B cell (primary cell): Measurements from ENCODE around the gene CTIF. TPM values are rescaled to one million over a fixed set of nuclear protein-coding genes. Genes with fewer than 3 reads are reported as not detected.

Source experiments
- ATAC-seq: fragments of 200-7000 bp; cut with Tn5 transposase; one replicate; pipeline ENCODE4 v1.10.0; 2021; ENCODE audit warnings: low read depth, mild to moderate bottlenecking, moderate number of reproducible peaks, moderate library complexity
- CTCF ChIA-PET: fragments of 350-600 bp; sonication (Branson Sonifier 250); formaldehyde crosslinking; loops from one replicate; lab custom pipeline; 2021; ENCODE audit warnings: antibody characterized with exemption, inconsistent platforms; lab: Charles Lee
- POLR2A ChIA-PET: fragments of 350-600 bp; sonication (Branson Sonifier 250); formaldehyde crosslinking; loops from one replicate; lab custom pipeline; 2021; ENCODE audit warnings: antibody characterized with exemption; lab: Charles Lee
- DNase-seq: peaks from one replicate; pipeline ENCODE4 v3.0.0; 2013
- H2AFZ ChIP-seq: 2 replicates; pipeline ENCODE4 v1.6.1; 2012; ENCODE audit warnings: mild to moderate bottlenecking, low read depth, low read length; ENCODE audit not compliant: insufficient read depth, poor library complexity, severe bottlenecking
- H3K27ac ChIP-seq, 2 donors: 1 replicate in 1 of 2; 2 replicates in 1 of 2; pipeline ENCODE4 v1.5.1; 2012 to 2013; ENCODE audit warnings: low read length in 2 of 2, mild to moderate bottlenecking in 2 of 2, moderate library complexity in 1 of 2
- H3K27me3 ChIP-seq, 4 experiments: fragments of 200-600 bp in 1 of 4; sonication (generic) in 1 of 4; replicated peaks in 1 of 4; 1 replicate in 2 of 4; 2 replicates in 2 of 4; pipeline versions ENCODE4 v1.6.1 to v1.7.0; 2013 to 2016; ENCODE audit warnings: low read length in 3 of 4, mild to moderate bottlenecking in 2 of 4, mixed read lengths in 1 of 4, moderate library complexity in 1 of 4; ENCODE audit not compliant: insufficient read depth in 4 of 4, control insufficient read depth in 3 of 4; ENCODE audit errors: control extremely low read depth in 1 of 4
- H3K36me3 ChIP-seq, 2 experiments: replicated peaks in 1 of 2; 1 replicate in 1 of 2; 2 replicates in 1 of 2; pipeline versions ENCODE4 v1.6.1 to v1.7.1; 2013; ENCODE audit warnings: low read length in 1 of 2; ENCODE audit not compliant: insufficient read depth in 2 of 2, control insufficient read depth in 1 of 2; ENCODE audit errors: control extremely low read depth in 1 of 2, extremely low read depth in 1 of 2
- H3K4me1 ChIP-seq, 2 donors: fragments of 200-600 bp in 1 of 2; sonication (generic) in 1 of 2; 1 replicate in 1 of 2; 2 replicates in 1 of 2; pipeline versions ENCODE4 v1.5.1 to v1.6.1; 2013 to 2017; ENCODE audit warnings: low read length in 2 of 2; ENCODE audit not compliant: control insufficient read depth in 2 of 2, insufficient read depth in 2 of 2
- H3K4me2 ChIP-seq: replicated peaks from 2 replicates; pipeline ENCODE3; 2012; ENCODE audit warnings: mild to moderate bottlenecking, low read depth, low read length; ENCODE audit not compliant: poor library complexity, severe bottlenecking
- H3K4me3 ChIP-seq, 5 experiments: fragments of 200-600 bp in 1 of 5; sonication (generic) in 1 of 5; 1 replicate in 3 of 5; 2 replicates in 2 of 5; pipeline versions ENCODE4 v1.5.1 to v1.7.0; 2011 to 2016; ENCODE audit warnings: low read length in 4 of 5, mild to moderate bottlenecking in 4 of 5, low read depth in 2 of 5, control low read depth in 1 of 5, moderate library complexity in 1 of 5; ENCODE audit not compliant: insufficient read depth in 1 of 5; ENCODE audit errors: control extremely low read depth in 1 of 5, extremely low read depth in 1 of 5
- H3K79me2 ChIP-seq: fragments of 200-600 bp; sonication (generic); one replicate; pipeline ENCODE4 v1.6.0; 2016; ENCODE audit warnings: low read length; ENCODE audit not compliant: control insufficient read depth, insufficient read depth
- H3K9ac ChIP-seq: fragments of 200-600 bp; sonication (generic); 2 replicates; pipeline ENCODE4 v1.6.1; 2017; ENCODE audit warnings: mild to moderate bottlenecking, low read length, moderate library complexity
- H3K9me3 ChIP-seq, 3 donors: one replicate each; pipeline versions ENCODE4 v1.6.1 to v1.7.1; 2013; ENCODE audit warnings: low read length in 2 of 3; ENCODE audit not compliant: control insufficient read depth in 2 of 3, insufficient read depth in 1 of 3; ENCODE audit errors: control extremely low read depth in 1 of 3
- H4K20me1 ChIP-seq: 2 replicates; pipeline ENCODE4 v1.6.0; 2012; ENCODE audit warnings: mild to moderate bottlenecking, low read length; ENCODE audit not compliant: insufficient read depth, control insufficient read depth, poor library complexity, severe bottlenecking
- H3K27ac Mint-ChIP-seq: one replicate; pipeline ENCODE4 v1.8.0; 2021; ENCODE audit warnings: mixed read lengths
- H3K27me3 Mint-ChIP-seq: one replicate; pipeline ENCODE4 v1.8.0; 2021; ENCODE audit warnings: mixed read lengths
- H3K4me1 Mint-ChIP-seq: one replicate; pipeline ENCODE4 v1.8.0; 2021; ENCODE audit warnings: mixed read lengths
- H3K4me3 Mint-ChIP-seq: one replicate; pipeline ENCODE4 v1.8.0; 2021; ENCODE audit warnings: mixed read lengths
- H3K9me3 Mint-ChIP-seq: one replicate; pipeline ENCODE4 v1.8.0; 2022; ENCODE audit warnings: mixed read lengths; ENCODE audit not compliant: insufficient read depth
- EZH2 ChIP-seq: IDR thresholded peaks from 2 replicates; pipeline ENCODE4 v1.6.1; 2012; ENCODE audit warnings: borderline replicate concordance, low read depth, mild to moderate bottlenecking, moderate library complexity, low read length; ENCODE audit not compliant: insufficient read depth, poor library complexity, severe bottlenecking
- WGBS: methylation state at CpG from one replicate; pipeline ENCODE4 v1.1.5; 2013; ENCODE audit warnings: missing lambda C conversion rate; ENCODE audit not compliant: insufficient coverage; 5-methylcytosine and 5-hydroxymethylcytosine counted together
- intact Hi-C: fragments of 100-400 bp; cut with micrococcal nuclease; formaldehyde crosslinking; loops from one replicate; pipeline ENCODE4 v1.10.0; 2022
- polyA plus RNA-seq: library from polyadenylated mRNA; depleted of rRNA; stranded (reverse); fragments of >200 nt; gene quantifications from 2 replicates; pipeline ENCODE4 v1.2.3, GENCODE V29; 2012
- total RNA-seq, 2 donors: library from RNA; stranded (reverse); fragments of 120-200 nt in 1 of 2; gene quantifications; 1 replicate in 1 of 2; 2 replicates in 1 of 2; pipeline versions ENCODE4 v1.2.3 to v1.2.4, GENCODE V29; 2013 to 2022
- TF ChIP-seq, protein P1 (sequence below): fragments of 200-600 bp; IDR thresholded peaks from one replicate; pipeline ENCODE4 v1.8.0; 2022; ENCODE audit warnings: antibody characterized with exemption, mild to moderate bottlenecking

CTIF gene
- total and polyA plus RNA-seq, 2 donors (not counting 1 experiment from before 2014, with no cell fraction given), result 3.6 to 16.2 TPM

DNA sequence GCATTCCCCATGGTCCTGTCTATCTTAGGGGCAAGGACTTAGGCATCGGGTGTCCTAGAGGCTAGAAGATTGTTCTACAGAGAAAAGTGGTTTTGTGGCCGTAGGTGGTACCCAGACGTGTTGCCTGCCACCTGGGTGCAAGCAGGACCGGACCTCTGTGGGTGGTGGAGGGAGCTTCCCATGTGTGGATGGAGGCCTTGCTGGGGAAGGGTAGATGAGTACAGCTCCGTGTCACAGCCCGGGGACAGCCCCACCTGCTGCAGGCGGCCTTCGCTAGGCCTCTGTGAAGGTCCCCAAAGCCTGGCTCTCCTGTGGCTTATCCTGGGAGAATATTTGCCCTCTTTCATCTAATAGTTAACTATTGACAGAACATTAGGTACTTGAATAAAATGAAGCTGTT lies 25.3 kb downstream of the CTIF start:
- H3K27ac ChIP-seq, result no peak overlapping the region
- Mint-ChIP-seq H3K27ac (no peak overlapping the region), H3K27me3 (no peaks in the 10 kb centered on the region), H3K4me3 (no peak overlapping the region), H3K4me1 (no peaks in the 10 kb centered on the region), H3K9me3 (peaks cover 5% of the 10 kb centered on the region)
- intact Hi-C loops, result no loop called here
- ATAC-seq, result no peak
- no peak overlapping the region for H2AFZ ChIP-seq
- no peak overlapping the region for H3K9ac ChIP-seq
- H3K36me3 ChIP-seq, result no peaks in the 10 kb centered on the region
- no peak overlapping the region for H3K4me3 ChIP-seq
- H3K4me1 ChIP-seq, result no peaks in the 10 kb centered on the region
- no peak overlapping the region for H3K4me2 ChIP-seq
- no peaks in the 10 kb centered on the region for H4K20me1 ChIP-seq
- TF ChIP-seq, protein P1, sequence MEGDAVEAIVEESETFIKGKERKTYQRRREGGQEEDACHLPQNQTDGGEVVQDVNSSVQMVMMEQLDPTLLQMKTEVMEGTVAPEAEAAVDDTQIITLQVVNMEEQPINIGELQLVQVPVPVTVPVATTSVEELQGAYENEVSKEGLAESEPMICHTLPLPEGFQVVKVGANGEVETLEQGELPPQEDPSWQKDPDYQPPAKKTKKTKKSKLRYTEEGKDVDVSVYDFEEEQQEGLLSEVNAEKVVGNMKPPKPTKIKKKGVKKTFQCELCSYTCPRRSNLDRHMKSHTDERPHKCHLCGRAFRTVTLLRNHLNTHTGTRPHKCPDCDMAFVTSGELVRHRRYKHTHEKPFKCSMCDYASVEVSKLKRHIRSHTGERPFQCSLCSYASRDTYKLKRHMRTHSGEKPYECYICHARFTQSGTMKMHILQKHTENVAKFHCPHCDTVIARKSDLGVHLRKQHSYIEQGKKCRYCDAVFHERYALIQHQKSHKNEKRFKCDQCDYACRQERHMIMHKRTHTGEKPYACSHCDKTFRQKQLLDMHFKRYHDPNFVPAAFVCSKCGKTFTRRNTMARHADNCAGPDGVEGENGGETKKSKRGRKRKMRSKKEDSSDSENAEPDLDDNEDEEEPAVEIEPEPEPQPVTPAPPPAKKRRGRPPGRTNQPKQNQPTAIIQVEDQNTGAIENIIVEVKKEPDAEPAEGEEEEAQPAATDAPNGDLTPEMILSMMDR, result no peak
- TF ChIP-seq EZH2, result no peak
- POLR2A ChIA-PET, result no interaction called here
- no peaks in the 10 kb centered on the region for H3K27me3 ChIP-seq
- 90% methylated on average over 6 of the region's 8 CpGs for WGBS
- no peaks in the 10 kb centered on the region for H3K79me2 ChIP-seq
- DNase-seq, result no peak
- CTCF ChIA-PET, result no interaction called here
- H3K9me3 ChIP-seq, result peaks cover 0 to 12% (median 5%) of the 10 kb centered on the region in 3 donors

DNA sequence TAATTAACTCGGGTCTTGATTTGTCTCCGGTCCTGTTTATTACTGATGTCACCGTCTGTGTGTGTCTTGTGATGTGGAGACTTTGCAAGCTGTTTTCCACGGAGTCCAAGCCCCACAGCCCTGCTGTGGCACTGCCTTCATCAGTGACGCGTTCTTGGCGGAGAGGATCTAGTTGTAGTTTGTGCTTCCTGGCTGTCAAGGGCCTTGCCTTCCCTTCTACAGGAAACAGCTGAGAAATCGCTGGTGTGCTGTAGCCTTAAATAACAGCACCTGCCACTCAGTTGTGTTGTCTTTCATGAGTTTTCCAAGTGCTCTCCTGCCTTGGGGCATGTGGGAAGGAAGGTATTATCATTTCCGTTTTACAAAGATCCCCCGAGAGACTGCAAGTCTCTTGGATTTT lies 26.3 kb downstream of the CTIF start:
- Histone ChIP-seq H3K27ac (no peak overlapping the region), H2AFZ (no peak overlapping the region), H3K9me3 (peaks cover 0 to 11% (median 0%) of the 10 kb centered on the region in 3 donors), H3K4me2 (no peak overlapping the region), H3K36me3 (no peaks in the 10 kb centered on the region), H3K27me3 (no peaks in the 10 kb centered on the region), H4K20me1 (no peaks in the 10 kb centered on the region), H3K9ac (no peak overlapping the region), H3K4me3 (no peak overlapping the region), H3K4me1 (no peaks in the 10 kb centered on the region), H3K79me2 (no peaks in the 10 kb centered on the region)
- Mint-ChIP-seq H3K27me3 (no peaks in the 10 kb centered on the region), H3K27ac (no peak overlapping the region), H3K9me3 (no peaks in the 10 kb centered on the region), H3K4me3 (no peak overlapping the region), H3K4me1 (no peaks in the 10 kb centered on the region)
- intact Hi-C loops, result no loop called here
- ChIA-PET CTCF (no interaction called here), POLR2A (no interaction called here)
- ATAC-seq (no peak), DNase-seq (no peak)
- TF ChIP-seq, protein P1, result no peak
- TF ChIP-seq EZH2, result no peak
- WGBS, result 72% methylated on average over 9 of the region's 10 CpGs
